Type B pancreatic cell (in vitro differentiated cells): ENCODE data around the gene INTS3. TPM values are rescaled to one million over a fixed set of nuclear protein-coding genes. Genes with fewer than 3 reads are reported as not detected.

Experiments used
- DNase-seq: peaks from one replicate; pipeline ENCODE4 v3.0.0; 2021; ENCODE audit warnings: mixed read lengths; ENCODE audit not compliant: unreplicated experiment; ENCODE audit errors: extremely low spot score
- H3K27ac Mint-ChIP-seq: 2 replicates; pipeline ENCODE4 v1.8.0; 2021; ENCODE audit warnings: mild to moderate bottlenecking, mixed read lengths
- H3K27me3 Mint-ChIP-seq: 2 replicates; pipeline ENCODE4 v1.8.0; 2021; ENCODE audit warnings: mixed read lengths
- H3K36me3 Mint-ChIP-seq: 2 replicates; pipeline ENCODE4 v1.8.0; 2021; ENCODE audit warnings: mixed read lengths
- H3K4me1 Mint-ChIP-seq: one replicate; pipeline ENCODE4 v1.8.0; 2021; ENCODE audit warnings: mixed read lengths; ENCODE audit not compliant: unreplicated experiment
- H3K4me3 Mint-ChIP-seq: 2 replicates; pipeline ENCODE4 v1.8.0; 2021; ENCODE audit warnings: mild to moderate bottlenecking, mixed read lengths
- H3K9me3 Mint-ChIP-seq: 2 replicates; pipeline ENCODE4 v1.8.0; 2021; ENCODE audit warnings: mixed read lengths
- total RNA-seq: library from RNA; stranded (reverse); gene quantifications from 2 replicates; pipeline ENCODE4 v1.2.1, GENCODE V29; 2021; ENCODE audit warnings: low replicate concordance
- TF ChIP-seq, protein P1 (sequence below): fragments of 200-600 bp; sonication (generic); conservative IDR thresholded peaks from 2 replicates; pipeline ENCODE4 v1.5.0; 2021; ENCODE audit warnings: antibody characterized with exemption, mild to moderate bottlenecking

Gene INTS3
- total RNA-seq, 1 donor from 2014 or later: 90.8 TPM

DNA sequence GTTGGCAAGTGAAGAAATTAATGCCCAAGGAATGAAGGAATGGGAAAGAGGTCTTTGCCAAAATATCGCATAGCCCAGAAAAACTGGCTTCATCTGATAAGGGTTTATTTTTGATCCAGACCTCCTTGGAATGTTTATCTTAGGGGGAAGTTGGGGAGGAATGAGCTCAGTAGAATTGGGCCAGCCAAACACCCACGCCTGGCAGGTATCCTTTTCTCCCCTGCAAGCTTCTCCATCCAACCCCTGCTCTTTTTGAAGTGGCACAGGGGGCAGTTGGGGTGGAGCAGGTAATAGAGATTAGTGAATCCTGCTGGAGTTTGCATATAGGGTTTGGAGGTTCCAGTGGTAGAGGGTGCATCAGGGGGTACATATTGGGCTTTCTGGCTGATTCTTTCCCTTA lies 21.1 kb downstream of the INTS3 start:
- Mint-ChIP-seq H3K27ac (no peak overlapping the region), H3K9me3 (no peaks in the 10 kb centered on the region), H3K36me3 (peaks cover 29% of the 10 kb centered on the region), H3K4me1 (peaks cover 6% of the 10 kb centered on the region), H3K4me3 (no peak overlapping the region), H3K27me3 (no peaks in the 10 kb centered on the region)
- TF ChIP-seq, protein P1, sequence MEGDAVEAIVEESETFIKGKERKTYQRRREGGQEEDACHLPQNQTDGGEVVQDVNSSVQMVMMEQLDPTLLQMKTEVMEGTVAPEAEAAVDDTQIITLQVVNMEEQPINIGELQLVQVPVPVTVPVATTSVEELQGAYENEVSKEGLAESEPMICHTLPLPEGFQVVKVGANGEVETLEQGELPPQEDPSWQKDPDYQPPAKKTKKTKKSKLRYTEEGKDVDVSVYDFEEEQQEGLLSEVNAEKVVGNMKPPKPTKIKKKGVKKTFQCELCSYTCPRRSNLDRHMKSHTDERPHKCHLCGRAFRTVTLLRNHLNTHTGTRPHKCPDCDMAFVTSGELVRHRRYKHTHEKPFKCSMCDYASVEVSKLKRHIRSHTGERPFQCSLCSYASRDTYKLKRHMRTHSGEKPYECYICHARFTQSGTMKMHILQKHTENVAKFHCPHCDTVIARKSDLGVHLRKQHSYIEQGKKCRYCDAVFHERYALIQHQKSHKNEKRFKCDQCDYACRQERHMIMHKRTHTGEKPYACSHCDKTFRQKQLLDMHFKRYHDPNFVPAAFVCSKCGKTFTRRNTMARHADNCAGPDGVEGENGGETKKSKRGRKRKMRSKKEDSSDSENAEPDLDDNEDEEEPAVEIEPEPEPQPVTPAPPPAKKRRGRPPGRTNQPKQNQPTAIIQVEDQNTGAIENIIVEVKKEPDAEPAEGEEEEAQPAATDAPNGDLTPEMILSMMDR: no peak
- no peak for DNase-seq

DNA sequence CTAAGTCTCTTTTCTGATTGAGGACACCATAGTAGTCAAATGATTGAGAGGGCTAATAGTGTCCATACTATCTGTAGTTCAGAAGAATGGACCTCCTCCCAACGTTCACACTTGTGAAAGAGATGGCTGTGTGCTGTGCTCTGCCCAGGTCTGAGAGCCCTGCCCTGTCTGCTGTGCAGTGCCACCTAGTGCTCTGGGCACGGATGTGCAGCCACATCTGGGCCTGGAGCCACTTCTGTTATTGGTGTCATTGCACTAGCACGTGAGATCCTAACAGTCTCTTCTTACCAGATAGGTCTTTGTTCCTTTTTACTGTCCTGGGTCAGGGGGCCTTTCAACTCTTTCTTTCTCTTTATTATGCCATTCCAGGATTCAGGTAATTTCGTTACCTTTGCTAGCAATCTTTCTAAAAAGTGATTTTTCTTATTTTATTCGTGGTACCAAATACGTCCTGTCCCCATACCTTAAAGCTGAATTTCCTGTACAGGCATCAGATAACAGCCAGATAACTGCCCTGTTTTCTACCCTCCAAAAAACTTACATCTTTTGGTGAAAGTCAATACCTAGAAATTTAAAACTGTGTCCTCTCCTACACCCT lies 21.7 kb downstream of the INTS3 start:
- Mint-ChIP-seq H3K27me3 (no peaks in the 10 kb centered on the region), H3K36me3 (peaks cover 29% of the 10 kb centered on the region), H3K9me3 (no peaks in the 10 kb centered on the region), H3K27ac (peak overlapping the region; percentile 61), H3K4me3 (no peak overlapping the region), H3K4me1 (peaks cover 6% of the 10 kb centered on the region)
- TF ChIP-seq, protein P1: peak; percentile 93
- peak; percentile 78 for DNase-seq

DNA sequence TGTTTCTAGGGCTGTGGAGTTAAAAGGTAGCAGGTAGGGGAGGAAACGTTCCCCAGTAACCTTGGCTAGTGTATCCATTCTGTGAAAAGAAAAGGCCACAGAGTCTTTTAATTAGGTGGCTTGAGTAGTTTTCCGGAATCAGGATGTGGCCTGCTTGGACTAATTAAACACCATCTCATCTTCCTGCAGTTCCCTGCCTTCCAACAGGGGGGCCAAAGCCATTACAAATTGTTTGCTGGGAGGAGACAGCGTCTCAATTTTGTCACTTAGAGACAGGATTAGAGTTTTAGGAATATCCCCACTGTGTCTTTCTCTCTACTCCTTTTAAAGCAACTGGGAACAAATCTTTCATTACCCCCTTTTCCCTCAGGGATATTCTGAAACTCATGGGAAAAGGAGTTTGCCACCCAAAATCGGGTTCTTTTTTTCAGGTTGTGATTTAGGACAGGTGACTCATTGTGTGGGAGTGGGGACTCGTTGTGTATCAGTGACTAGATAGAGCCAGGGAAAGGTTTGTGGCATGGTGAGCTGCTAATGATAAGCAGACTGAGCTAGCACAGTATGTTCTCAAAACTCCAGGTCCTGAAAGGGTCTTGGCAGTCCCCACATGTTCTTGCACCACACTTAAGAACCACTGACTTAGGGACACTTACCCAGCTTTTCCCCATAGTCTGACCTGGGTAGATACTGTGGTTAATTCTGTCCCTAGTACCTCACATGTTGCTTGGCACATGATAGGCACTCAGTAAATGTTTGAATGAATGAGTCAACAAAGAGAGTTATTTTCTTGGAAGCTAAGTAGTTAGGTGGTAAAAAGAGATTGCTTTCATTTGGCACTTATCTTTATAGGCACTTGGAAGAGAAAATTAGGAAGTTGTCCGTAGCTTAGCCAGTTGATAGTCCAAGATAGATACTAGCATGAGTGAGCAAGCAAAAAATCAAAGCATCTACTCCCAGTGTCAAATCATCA lies 22.5 kb downstream of the INTS3 start:
- no peaks in the 10 kb centered on the region for H3K27me3 Mint-ChIP-seq
- H3K4me1 Mint-ChIP-seq: peaks cover 6% of the 10 kb centered on the region
- H3K36me3 Mint-ChIP-seq: peaks cover 28% of the 10 kb centered on the region
- TF ChIP-seq, protein P1: no peak
- H3K27ac Mint-ChIP-seq: peak overlapping the region; percentile 61
- no peak overlapping the region for H3K4me3 Mint-ChIP-seq
- no peak for DNase-seq
- no peaks in the 10 kb centered on the region for H3K9me3 Mint-ChIP-seq

DNA sequence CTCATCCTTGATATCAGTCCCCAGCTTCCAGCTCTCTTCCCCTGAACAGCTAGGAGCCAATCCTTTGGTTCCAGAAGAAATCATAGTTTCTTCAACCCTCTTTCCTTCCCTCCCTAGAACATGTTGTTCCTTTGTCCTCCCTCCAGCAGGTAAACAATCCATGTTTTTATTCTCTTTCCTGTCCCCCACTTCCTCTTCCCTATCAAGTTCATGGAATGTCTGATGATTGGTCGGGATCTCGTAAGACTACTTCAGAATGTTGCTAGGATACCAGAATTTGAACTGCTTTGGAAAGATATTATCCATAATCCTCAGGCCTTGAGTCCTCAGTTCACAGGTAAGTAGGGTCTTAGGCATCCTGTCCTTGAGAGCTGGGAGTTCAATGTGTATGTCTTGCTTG lies 24.2 kb downstream of the INTS3 start:
- Mint-ChIP-seq H3K9me3 (no peaks in the 10 kb centered on the region), H3K4me3 (no peak overlapping the region), H3K27me3 (no peaks in the 10 kb centered on the region), H3K36me3 (peaks cover 28% of the 10 kb centered on the region), H3K27ac (no peak overlapping the region), H3K4me1 (peaks cover 6% of the 10 kb centered on the region)
- TF ChIP-seq, protein P1: no peak
- DNase-seq: no peak

DNA sequence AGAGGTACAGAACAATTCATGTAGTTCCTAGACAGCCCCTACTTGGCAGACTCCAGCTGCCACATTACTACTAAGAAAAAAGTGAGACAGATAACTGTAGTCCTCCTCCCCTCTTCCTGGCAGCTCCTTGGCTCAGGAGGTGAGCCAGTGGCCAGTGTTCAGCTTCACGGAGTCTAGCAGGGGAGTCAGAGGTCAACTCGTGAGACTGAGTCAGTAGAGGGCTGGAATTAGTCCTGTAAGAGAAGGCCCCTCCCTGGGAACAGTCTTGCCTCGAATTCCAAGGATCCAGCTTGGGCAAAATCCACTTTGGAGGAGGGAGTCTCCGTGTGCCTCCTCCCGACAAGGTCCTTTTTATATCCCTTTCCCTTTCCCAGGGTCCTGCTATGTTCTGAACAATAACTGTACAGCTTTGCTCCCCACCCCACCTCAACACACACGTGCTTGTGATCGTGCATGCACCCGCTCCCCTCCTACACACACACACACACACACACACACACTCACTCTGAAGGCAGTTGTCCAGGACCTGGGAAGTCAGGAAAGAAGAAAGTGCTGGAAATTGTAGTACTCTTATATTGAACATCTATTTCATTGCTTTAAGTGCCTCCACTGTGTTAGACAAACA lies 24.8 kb downstream of the INTS3 start:
- Mint-ChIP-seq H3K27ac (no peak overlapping the region), H3K4me3 (no peak overlapping the region), H3K4me1 (peaks cover 6% of the 10 kb centered on the region), H3K36me3 (peaks cover 28% of the 10 kb centered on the region), H3K27me3 (no peaks in the 10 kb centered on the region), H3K9me3 (no peaks in the 10 kb centered on the region)
- TF ChIP-seq, protein P1: no peak
- DNase-seq: no peak
